ENCODE data around the gene HIVEP3. TPM values are rescaled to one million over a fixed set of nuclear protein-coding genes. Genes with fewer than 3 reads are reported as not detected.
A peak's percentile ranks its signal among the peaks of the same experiment; 100 is the strongest.
"Not testable (repeated sequence)": the region's sequence is repeated elsewhere in the genome, so short reads cannot be mapped to it uniquely, and the experiment has no call there.

HIVEP3 gene
- 0.11 and 0.32 TPM in 2 replicates for total RNA-seq (2014; rRNA removed; shearing (Covaris generic))
- 2.2 and 3.3 TPM in 2 replicates for polyA plus RNA-seq (2015; cell fraction: cytosol; rRNA removed)
- 0.77 and 1.8 TPM in 2 replicates for polyA plus RNA-seq (2015; cell fraction: nucleus; rRNA removed)

DNA sequence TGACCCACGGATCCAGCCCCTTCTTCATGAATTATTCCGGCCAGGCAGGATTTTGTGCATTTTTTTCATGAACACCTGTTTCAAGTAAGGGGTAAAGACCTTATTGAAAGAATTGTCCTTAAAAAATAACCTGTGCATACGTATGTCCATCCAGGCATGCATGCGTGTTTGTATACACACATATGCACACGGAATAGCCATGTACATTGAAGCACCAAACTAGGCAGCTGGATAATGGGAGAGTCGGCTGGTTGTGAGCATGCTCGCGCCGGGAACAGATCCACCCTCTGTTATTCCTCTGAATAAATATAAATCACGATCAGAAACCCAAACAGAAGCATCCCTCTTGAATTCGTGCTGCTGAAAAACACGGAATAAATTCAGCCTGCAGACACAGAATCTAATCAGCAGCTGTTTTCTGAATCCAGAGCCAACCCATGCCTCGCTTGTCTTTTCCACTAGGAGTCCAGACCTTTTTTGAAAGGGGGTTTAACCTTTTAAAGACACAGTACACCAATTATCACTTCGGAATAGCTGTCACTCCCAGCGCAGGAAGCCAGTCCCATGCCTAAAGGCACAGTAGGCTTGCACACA lies at the start of gene HIVEP3:
TSS of gene HIVEP3 (minus strand) at position 473 of the 594 bp plus-strand sequence.
- in situ Hi-C loops (cut with HindIII; ENCODE audit: low pct_unique_long_range_greater_than_20kb, low sequenced_read_pairs), result no loop called here
- peak; percentile 61 for DNase-seq (ENCODE audit: low read depth, low spot score)

GRCh38 chr1:41964400-41964799 lies 45.7 kb upstream of the HIVEP3 start:
- in situ Hi-C loops (cut with HindIII; ENCODE audit: low pct_unique_long_range_greater_than_20kb, low sequenced_read_pairs), result no loop called here
- no peak for DNase-seq (ENCODE audit: low read depth, low spot score)

GRCh38 chr1:41963636-41964035 lies 44.9 kb upstream of the HIVEP3 start:
- in situ Hi-C loops (cut with HindIII; ENCODE audit: low pct_unique_long_range_greater_than_20kb, low sequenced_read_pairs), result no loop called here
- no peak for DNase-seq (ENCODE audit: low read depth, low spot score)

GRCh38 chr1:41958015-41958673 lies 39.4 kb upstream of the HIVEP3 start:
- DNase-seq (ENCODE audit: low read depth, low spot score), result no peak
- in situ Hi-C loops (cut with HindIII; ENCODE audit: low pct_unique_long_range_greater_than_20kb, low sequenced_read_pairs), result no loop called here

- in situ Hi-C loops (cut with HindIII; ENCODE audit: low pct_unique_long_range_greater_than_20kb, low sequenced_read_pairs), result no loop called here
- DNase-seq (ENCODE audit: low read depth, low spot score), result no peak
Measured at GRCh38 chr1:41957568-41957967, 38.8 kb upstream of the HIVEP3 start.

DNA sequence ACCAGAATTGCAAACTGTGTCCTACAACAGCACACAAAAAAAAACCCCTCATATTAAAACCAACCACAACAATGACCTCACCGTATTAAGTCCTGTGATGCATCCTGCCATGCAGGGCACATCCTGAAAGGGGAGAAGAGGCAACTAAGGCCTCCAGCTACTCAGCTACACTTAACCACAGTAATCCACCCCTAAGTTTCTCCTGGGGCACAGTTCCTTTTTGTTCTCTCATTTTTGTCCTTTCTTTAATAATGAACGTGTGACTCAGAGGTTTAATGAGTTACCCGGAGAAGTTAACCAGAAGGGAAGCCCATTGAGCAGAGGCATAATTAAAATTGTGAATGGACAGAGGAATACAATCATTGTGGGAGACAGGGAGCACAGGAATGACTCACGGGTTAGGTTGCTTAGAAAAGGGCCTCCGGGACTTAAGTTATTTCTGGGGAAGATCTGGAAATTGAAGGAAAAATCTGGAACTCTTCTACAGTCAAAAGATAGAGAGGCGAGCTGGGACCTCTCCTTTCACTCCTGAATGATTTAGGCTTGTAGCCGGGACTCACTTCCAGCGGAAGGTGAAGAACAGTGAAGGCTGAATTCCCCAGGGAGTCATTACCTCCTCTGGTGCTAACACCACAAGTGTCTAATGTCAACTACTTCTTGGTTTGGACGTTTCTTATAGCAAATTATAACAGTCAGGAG lies 36.9 kb upstream of the HIVEP3 start:
- peak; percentile 83 for DNase-seq (ENCODE audit: low read depth, low spot score)

GRCh38 chr1:41954533-41954944 lies 35.8 kb upstream of the HIVEP3 start:
- in situ Hi-C loops (cut with HindIII; ENCODE audit: low pct_unique_long_range_greater_than_20kb, low sequenced_read_pairs), result no loop called here
- DNase-seq (ENCODE audit: low read depth, low spot score), result peak; percentile 72

More for the DNA sequence above, 36.9 kb upstream of the HIVEP3 start:
- in situ Hi-C loops (cut with HindIII; ENCODE audit: low pct_unique_long_range_greater_than_20kb, low sequenced_read_pairs), result no loop called here

DNA sequence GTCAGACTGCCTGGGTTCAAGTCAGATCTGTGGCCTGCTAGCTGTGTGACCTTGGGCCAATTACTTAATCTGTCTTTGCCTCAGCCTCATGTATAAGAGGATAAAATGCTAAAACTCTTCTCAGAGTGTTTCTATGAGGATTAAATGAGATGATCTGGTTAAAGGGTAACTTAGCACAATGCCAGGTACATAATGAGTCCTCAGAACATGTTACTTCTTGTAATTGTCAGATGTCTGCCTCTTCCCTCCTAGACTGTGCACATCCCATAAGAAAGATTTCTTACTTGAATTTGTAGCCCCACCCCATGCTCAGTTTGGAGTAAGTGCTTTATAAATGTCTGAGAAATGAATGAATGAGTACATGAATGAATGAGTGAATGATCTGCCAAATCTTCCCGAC lies 34.6 kb upstream of the HIVEP3 start:
- in situ Hi-C loops (cut with HindIII; ENCODE audit: low pct_unique_long_range_greater_than_20kb, low sequenced_read_pairs), result no loop called here
- DNase-seq (ENCODE audit: low read depth, low spot score), result no peak

- in situ Hi-C loops (cut with HindIII; ENCODE audit: low pct_unique_long_range_greater_than_20kb, low sequenced_read_pairs), result no loop called here
Measured at GRCh38 chr1:41952208-41952607, 33.5 kb upstream of the HIVEP3 start.

DNA sequence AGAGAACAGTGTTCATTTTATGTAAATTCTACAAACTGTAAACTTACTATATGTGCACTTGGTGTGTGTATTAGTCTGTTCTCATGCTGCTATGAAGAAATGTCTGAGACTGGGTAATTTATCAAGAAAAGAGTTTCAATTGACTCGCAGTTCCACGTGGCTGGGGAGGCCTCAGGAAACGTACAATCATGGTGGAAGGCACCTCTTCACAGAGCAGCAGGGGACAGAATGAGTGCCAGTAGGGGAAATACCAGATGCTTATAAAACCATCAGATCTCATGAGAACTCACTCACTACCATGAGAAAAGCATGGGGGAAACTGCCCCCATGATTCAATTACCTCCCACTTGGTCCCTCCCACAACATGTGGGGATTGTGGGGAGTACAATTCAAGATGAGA lies 32.8 kb upstream of the HIVEP3 start:
- in situ Hi-C loops (cut with HindIII; ENCODE audit: low pct_unique_long_range_greater_than_20kb, low sequenced_read_pairs); DNase-seq (ENCODE audit: low read depth, low spot score): not testable (repeated sequence)

More at GRCh38 chr1:41952208-41952607, 33.5 kb upstream of the HIVEP3 start:
- no peak for DNase-seq (ENCODE audit: low read depth, low spot score)

GRCh38 chr1:41950820-41951219 lies 32.1 kb upstream of the HIVEP3 start:
- DNase-seq (ENCODE audit: low read depth, low spot score), result no peak
- in situ Hi-C loops (cut with HindIII; ENCODE audit: low pct_unique_long_range_greater_than_20kb, low sequenced_read_pairs), result no loop called here

DNA sequence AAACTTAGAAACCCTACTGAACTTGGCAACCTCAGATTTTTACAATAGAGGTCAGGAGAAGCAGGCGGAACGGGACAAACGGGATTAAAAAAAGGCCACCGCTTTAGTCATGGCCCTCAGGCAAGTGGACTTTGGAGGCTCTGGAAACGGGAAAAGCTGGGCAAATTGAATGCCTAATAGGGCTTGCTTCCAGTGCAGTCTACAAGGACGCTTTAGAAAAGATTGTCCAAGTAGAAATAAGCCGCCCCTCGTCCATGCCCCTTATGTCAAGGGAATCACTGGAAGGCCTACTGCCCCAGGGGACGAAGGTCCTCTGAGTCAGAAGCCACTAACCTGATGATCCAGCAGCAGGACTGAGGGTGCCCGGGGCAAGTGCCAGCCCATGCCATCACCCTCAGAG lies 27.2 kb upstream of the HIVEP3 start:
- DNase-seq (ENCODE audit: low read depth, low spot score); in situ Hi-C loops (cut with HindIII; ENCODE audit: low pct_unique_long_range_greater_than_20kb, low sequenced_read_pairs): not testable (repeated sequence)

GRCh38 chr1:41943717-41944116 lies 25.0 kb upstream of the HIVEP3 start:
- no peak for DNase-seq (ENCODE audit: low read depth, low spot score)
- in situ Hi-C loops (cut with HindIII; ENCODE audit: low pct_unique_long_range_greater_than_20kb, low sequenced_read_pairs), result no loop called here

GRCh38 chr1:41942278-41942677 lies 23.6 kb upstream of the HIVEP3 start:
- in situ Hi-C loops (cut with HindIII; ENCODE audit: low pct_unique_long_range_greater_than_20kb, low sequenced_read_pairs), result no loop called here
- DNase-seq (ENCODE audit: low read depth, low spot score), result no peak

GRCh38 chr1:41941381-41941780 lies 22.7 kb upstream of the HIVEP3 start:
- DNase-seq (ENCODE audit: low read depth, low spot score), result no peak
- in situ Hi-C loops (cut with HindIII; ENCODE audit: low pct_unique_long_range_greater_than_20kb, low sequenced_read_pairs), result no loop called here

DNA sequence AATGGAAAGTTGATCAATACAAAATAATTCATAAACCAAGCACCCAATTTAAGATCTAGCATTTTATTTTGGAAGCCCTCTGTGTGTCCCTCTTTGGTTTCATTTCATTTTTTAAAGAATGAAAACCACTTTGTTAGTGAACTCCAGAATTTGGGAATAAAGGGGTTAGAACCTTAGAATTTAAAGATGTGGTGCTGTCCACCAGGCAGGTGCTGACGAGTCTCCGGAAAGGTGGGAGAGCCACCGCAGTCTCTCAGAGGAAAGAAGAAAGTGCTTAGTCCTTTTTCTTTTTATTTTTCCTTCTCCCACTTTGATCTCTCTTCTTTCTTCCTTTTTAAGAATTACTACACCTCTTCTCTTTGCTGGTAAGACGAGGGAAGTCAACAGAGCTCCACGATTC lies 20.5 kb upstream of the HIVEP3 start:
- in situ Hi-C loops (cut with HindIII; ENCODE audit: low pct_unique_long_range_greater_than_20kb, low sequenced_read_pairs), result no loop called here
- DNase-seq (ENCODE audit: low read depth, low spot score), result no peak

DNA sequence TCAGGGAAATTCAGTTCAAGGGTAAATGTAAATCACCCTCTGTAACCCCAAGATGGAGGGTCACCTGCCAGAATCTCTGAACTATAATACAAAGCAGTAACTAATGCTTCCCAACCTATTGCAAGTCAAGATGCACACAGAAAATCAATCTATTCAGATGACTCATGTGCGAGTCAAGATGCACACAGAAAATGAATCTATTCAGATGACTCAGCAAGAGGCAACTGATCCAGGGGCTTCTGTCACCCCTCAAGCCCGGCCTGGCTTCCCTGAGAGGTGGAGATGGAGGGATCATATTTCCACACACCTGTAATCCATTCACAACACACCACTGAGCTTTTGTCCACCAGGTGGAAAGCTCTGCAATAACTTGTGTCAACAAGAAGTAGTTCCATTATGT lies 17.4 kb upstream of the HIVEP3 start:
- DNase-seq (ENCODE audit: low read depth, low spot score), result no peak
- in situ Hi-C loops (cut with HindIII; ENCODE audit: low pct_unique_long_range_greater_than_20kb, low sequenced_read_pairs), result no loop called here

DNA sequence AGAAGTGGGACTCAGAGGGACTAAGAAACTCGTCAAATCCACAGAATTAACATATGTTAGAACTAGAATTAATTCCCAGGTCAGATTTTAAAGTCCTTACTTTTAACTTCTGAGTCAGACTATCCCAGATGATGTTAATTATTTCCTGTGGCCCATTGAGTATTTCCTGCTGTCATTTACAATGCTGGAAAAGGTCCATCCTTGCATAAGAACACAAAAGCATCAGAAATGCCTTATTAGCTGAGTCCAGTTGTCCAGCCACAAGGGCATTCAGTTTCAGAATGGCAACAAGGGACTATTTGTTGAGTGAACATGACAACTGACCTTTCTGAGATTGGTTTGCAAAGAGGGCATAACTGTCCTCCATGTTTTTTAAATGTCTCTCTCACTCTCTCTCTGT lies 16.5 kb upstream of the HIVEP3 start:
- in situ Hi-C loops (cut with HindIII; ENCODE audit: low pct_unique_long_range_greater_than_20kb, low sequenced_read_pairs), result no loop called here
- peak; percentile 48 for DNase-seq (ENCODE audit: low read depth, low spot score)

- in situ Hi-C loops (cut with HindIII; ENCODE audit: low pct_unique_long_range_greater_than_20kb, low sequenced_read_pairs), result no loop called here
Measured at GRCh38 chr1:41933106-41933505, 14.4 kb upstream of the HIVEP3 start.

More at GRCh38 chr1:41933106-41933505, 14.4 kb upstream of the HIVEP3 start:
- no peak for DNase-seq (ENCODE audit: low read depth, low spot score)
